ENCODE results near the gene NPAS3. TPM values are rescaled to one million over a fixed set of nuclear protein-coding genes. Genes with fewer than 3 reads are reported as not detected.

Gene NPAS3
- total RNA-seq, 1 experiment from 2014 or later: not detected

- H4K20me1 ChIP-seq (ENCODE audit: insufficient read depth): no peaks in the 10 kb centered on the region
- no peaks in the 10 kb centered on the region for H3K9me3 ChIP-seq (ENCODE audit: insufficient read depth, low read depth)
- no peak for DNase-seq
- CTCF ChIA-PET: no interaction called here
- H3K4me1 ChIP-seq (replicated peaks; ENCODE audit: insufficient read depth): no peaks in the 10 kb centered on the region
- H3K9me2 ChIP-seq (ENCODE audit: insufficient read depth): no peaks in the 10 kb centered on the region
- H3K27ac ChIP-seq: no peak overlapping the region
- H3K79me2 ChIP-seq (ENCODE audit: low read depth): no peaks in the 10 kb centered on the region
- POLR2A ChIA-PET (ENCODE audit: unreplicated experiment): no interaction called here
- no peak overlapping the region for H3K4me2 ChIP-seq
- intact Hi-C loops (cut with micrococcal nuclease; ENCODE audit: unreplicated experiment): no loop called here
- no peak overlapping the region for H2AFZ ChIP-seq
- H3K4me3 ChIP-seq: no peak overlapping the region
- no peaks in the 10 kb centered on the region for H3K36me3 ChIP-seq (ENCODE audit: low read depth)
- H3F3A ChIP-seq (ENCODE audit: insufficient read depth, low read depth): no peaks in the 10 kb centered on the region
- H3K27me3 ChIP-seq (ENCODE audit: insufficient read depth, low read depth): no peaks in the 10 kb centered on the region
- TF ChIP-seq CTCF (conservative IDR thresholded peaks at IDR 0.05) (no peak), EZH2 (IDR thresholded peaks at IDR 0.05; ENCODE audit: low read depth) (no peak)
- no TSS peak for BruUV-seq (replicated peaks)
Measured at GRCh38 chr14:32968972-32969544, 30.4 kb downstream of the NPAS3 start.

- POLR2A ChIA-PET (ENCODE audit: unreplicated experiment): no interaction called here
- Histone ChIP-seq H3F3A (ENCODE audit: insufficient read depth, low read depth) (no peaks in the 10 kb centered on the region), H3K9me3 (ENCODE audit: insufficient read depth, low read depth) (no peaks in the 10 kb centered on the region), H2AFZ (no peak overlapping the region), H3K79me2 (ENCODE audit: low read depth) (no peaks in the 10 kb centered on the region), H3K9me2 (ENCODE audit: insufficient read depth) (no peaks in the 10 kb centered on the region), H3K4me2 (no peak overlapping the region), H3K36me3 (ENCODE audit: low read depth) (no peaks in the 10 kb centered on the region), H3K27me3 (ENCODE audit: insufficient read depth, low read depth) (no peaks in the 10 kb centered on the region), H3K27ac (no peak overlapping the region), H3K4me1 (replicated peaks; ENCODE audit: insufficient read depth) (no peaks in the 10 kb centered on the region), H3K4me3 (no peak overlapping the region), H4K20me1 (ENCODE audit: insufficient read depth) (no peaks in the 10 kb centered on the region)
- DNase-seq: no peak
- CTCF ChIA-PET: no interaction called here
- no TSS peak for BruUV-seq (replicated peaks)
- intact Hi-C loops (cut with micrococcal nuclease; ENCODE audit: unreplicated experiment): no loop called here
- no peak for TF ChIP-seq CTCF (conservative IDR thresholded peaks at IDR 0.05)
- no peak for TF ChIP-seq EZH2 (IDR thresholded peaks at IDR 0.05; ENCODE audit: low read depth)
Measured at GRCh38 chr14:32977913-32978312, 39.2 kb downstream of the NPAS3 start.

GRCh38 chr14:32978691-32979255 is 40.1 kb downstream of the NPAS3 start:
- POLR2A ChIA-PET (ENCODE audit: unreplicated experiment): no interaction called here
- H4K20me1 ChIP-seq (ENCODE audit: insufficient read depth): no peaks in the 10 kb centered on the region
- intact Hi-C loops (cut with micrococcal nuclease; ENCODE audit: unreplicated experiment): no loop called here

More at GRCh38 chr14:32978691-32979255, 40.1 kb downstream of the NPAS3 start:
- Histone ChIP-seq H3K36me3 (ENCODE audit: low read depth) (no peaks in the 10 kb centered on the region), H3K9me3 (ENCODE audit: insufficient read depth, low read depth) (no peaks in the 10 kb centered on the region), H3K4me3 (no peak overlapping the region), H3K4me1 (replicated peaks; ENCODE audit: insufficient read depth) (no peaks in the 10 kb centered on the region), H3K27ac (no peak overlapping the region), H3K4me2 (no peak overlapping the region), H2AFZ (no peak overlapping the region), H3K27me3 (ENCODE audit: insufficient read depth, low read depth) (no peaks in the 10 kb centered on the region), H3K9me2 (ENCODE audit: insufficient read depth) (no peaks in the 10 kb centered on the region), H3K79me2 (ENCODE audit: low read depth) (no peaks in the 10 kb centered on the region), H3F3A (ENCODE audit: insufficient read depth, low read depth) (no peaks in the 10 kb centered on the region)
- CTCF ChIA-PET: no interaction called here
- no peak for DNase-seq
- TF ChIP-seq CTCF (conservative IDR thresholded peaks at IDR 0.05) (no peak), EZH2 (IDR thresholded peaks at IDR 0.05; ENCODE audit: low read depth) (no peak)
- BruUV-seq (replicated peaks): no TSS peak
